Heart left ventricle (tissue), 13 donors: Measurements from ENCODE around the gene COLGALT1.

Source experiments
- POLR2A ChIP-seq, 2 donors: fragments of 450-650 bp; IDR thresholded peaks; one replicate each; pipeline ENCODE4 v1.6.1; 2017; ENCODE audit warnings: antibody characterized with exemption in 2 of 2, mild to moderate bottlenecking in 2 of 2, moderate library complexity in 2 of 2
- TF ChIP-seq, protein P1 (sequence below), 12 donors: fragments of 200-600 bp; sonication (generic) in 4 of 12; IDR thresholded peaks; one replicate each; pipeline versions ENCODE4 v1.5.0 to v1.8.0; 2018 to 2022; ENCODE audit warnings: antibody characterized with exemption in 12 of 12, mild to moderate bottlenecking in 5 of 12
- donor health status: ischemic (EF 13 %, LVEDD 7.1; RV severe dilation, severe dysfunction).
- donor health status: DM: no; HTN: yes; CAD: no.
- donor health status: DM: no; HTN: no; CAD: no.
- donor health status: ischemic (EF 25% LVEDD 6.9; RV normal size, moderate dysfunction).
- donor health status: ischemic (EF 25% LVEDD 5.7; RV mildly dilated, moderate dysfunction).
- donor health status: ischemic (EF 35%, LVEDD 5.7; RV mildly dilated, moderate dysfunction).
- donor health status: nonischemic (EF 11% LVEDD 7.7; RV severe dilation, severe dysfunction).
- donor health status: DM: yes; HTN: yes; CAD: no.
- donor health status: PGD.
- donor health status: ischemic (EF 29% LVEDD 5.4; RV normal size, mild dysfunction).
- donor health status: nonischemic (EF 23%, LVEDD 6.1; RV moderate dilation, normal function).

DNA sequence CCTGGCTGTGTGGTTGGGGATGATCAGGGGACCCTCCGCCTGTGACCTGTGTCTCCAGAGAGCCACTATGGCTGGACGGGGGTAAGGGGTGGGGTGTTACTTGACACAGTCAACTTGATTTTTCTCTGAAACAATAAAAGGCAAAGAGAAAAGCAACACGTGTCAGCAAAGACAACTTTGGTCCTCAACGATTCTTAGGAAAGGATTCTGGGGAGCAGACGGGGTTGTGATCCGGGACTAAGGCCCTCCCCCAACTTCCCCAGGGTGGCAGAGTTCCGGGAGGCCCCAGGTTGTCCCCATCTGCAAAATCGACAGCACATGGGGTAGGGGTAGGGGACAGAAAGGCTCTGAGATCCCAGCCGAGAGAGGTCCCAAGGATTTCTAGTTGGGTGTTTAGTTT is 46.2 kb downstream of the COLGALT1 start:
- TF ChIP-seq, protein P1, sequence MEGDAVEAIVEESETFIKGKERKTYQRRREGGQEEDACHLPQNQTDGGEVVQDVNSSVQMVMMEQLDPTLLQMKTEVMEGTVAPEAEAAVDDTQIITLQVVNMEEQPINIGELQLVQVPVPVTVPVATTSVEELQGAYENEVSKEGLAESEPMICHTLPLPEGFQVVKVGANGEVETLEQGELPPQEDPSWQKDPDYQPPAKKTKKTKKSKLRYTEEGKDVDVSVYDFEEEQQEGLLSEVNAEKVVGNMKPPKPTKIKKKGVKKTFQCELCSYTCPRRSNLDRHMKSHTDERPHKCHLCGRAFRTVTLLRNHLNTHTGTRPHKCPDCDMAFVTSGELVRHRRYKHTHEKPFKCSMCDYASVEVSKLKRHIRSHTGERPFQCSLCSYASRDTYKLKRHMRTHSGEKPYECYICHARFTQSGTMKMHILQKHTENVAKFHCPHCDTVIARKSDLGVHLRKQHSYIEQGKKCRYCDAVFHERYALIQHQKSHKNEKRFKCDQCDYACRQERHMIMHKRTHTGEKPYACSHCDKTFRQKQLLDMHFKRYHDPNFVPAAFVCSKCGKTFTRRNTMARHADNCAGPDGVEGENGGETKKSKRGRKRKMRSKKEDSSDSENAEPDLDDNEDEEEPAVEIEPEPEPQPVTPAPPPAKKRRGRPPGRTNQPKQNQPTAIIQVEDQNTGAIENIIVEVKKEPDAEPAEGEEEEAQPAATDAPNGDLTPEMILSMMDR (IDR thresholded peaks at IDR 0.05): no peak
- TF ChIP-seq POLR2A (IDR thresholded peaks at IDR 0.05): no peak
